Measurements from ENCODE around the gene RAB11A.

RAB11A gene

DNA sequence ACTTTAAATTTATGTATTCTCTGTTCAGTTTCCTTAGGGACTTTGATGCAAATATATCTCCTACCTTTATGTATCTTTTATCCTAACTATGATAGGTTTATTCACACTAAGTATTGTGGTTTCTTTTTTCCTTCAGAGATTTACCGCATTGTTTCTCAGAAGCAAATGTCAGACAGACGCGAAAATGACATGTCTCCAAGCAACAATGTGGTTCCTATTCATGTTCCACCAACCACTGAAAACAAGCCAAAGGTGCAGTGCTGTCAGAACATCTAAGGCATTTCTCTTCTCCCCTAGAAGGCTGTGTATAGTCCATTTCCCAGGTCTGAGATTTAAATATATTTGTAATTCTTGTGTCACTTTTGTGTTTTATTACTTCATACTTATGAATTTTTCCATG is 18.3 kb downstream of the RAB11A start:
- DNase-seq, result no peak

GRCh38 chr15:65888981-65889380 is 19.7 kb downstream of the RAB11A start:
- no peak for DNase-seq

DNA sequence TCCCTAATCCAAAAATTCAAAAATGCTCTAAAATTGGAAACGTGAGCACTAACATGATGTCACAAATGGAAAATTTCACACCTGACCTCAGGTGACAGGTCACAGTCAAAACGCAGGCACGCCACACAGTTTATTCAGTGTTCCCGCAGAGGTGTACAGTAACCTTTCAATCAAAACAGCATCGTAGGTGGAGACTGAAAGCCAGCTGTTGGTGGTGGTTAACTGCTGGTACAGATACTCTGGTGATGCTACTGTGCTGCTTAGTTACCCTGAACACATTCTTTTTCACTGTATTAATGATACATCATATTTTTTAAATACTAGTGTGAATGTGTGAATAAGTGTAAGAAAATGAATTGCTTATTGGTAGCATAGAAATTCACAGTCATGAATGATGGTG is 23.8 kb downstream of the RAB11A start:
- DNase-seq, result no peak

DNA sequence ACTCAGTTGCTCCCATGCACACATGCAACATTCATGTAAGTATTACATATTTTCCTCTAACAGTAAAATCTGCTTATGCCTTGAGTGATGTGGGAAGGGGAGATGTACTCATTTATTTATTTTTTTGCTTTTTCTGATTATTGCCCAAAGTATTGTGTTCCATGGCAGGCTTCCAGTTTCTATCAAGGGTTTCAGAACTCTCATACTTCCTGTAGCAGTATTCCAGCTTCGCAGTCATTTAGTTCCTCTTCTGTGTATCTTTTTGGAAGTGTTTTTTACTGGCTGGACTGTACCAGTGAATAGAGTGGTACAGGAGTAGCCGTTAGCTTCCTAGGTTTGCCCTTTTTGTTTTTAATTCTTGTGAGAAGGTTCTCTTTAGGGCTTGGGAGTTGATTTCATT is 26.9 kb downstream of the RAB11A start:
- peak in 1 of 2 experiments; percentile 11 for DNase-seq

GRCh38 chr15:65900488-65900887 is 31.2 kb downstream of the RAB11A start:
- DNase-seq, result no peak

DNA sequence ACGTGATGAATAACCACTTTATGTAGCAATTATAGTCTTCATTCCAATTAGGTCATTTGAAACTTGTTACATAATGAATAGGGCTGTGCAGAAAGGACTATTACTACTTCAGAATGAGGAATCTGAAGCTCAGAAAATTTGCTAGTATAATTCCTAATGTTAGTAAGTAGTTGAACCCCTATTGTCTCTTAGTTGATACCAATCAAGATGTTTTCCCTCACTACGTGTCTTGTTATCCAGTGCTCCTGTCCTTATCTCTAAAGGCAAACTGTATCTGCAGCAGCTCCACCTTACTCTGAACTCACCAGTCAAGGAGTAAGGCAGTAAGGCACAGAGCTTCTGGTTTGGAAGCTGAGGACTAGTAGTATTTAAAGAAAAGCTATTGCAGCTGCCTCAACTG is 32.0 kb downstream of the RAB11A start:
- DNase-seq, result no peak

DNA sequence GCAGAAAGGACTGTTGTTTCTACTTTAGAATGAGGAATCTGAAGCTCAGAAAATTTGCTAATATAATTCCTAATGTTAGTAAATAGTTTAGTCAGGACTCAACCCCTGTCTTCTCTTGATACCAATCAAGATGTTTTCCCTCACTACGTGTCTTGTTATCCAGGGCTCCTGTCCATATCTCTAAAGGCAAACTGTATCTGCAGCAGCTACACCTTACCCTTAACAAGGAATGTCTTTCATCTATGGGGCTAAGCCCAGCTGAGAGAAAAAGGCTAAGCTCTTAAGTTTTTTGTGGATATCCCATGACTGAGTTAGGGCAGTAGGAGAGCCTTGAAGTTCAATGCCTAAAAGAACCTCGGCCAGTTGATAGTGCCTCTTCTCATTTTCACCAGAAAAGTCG is 32.5 kb downstream of the RAB11A start:
- DNase-seq, result no peak

DNA sequence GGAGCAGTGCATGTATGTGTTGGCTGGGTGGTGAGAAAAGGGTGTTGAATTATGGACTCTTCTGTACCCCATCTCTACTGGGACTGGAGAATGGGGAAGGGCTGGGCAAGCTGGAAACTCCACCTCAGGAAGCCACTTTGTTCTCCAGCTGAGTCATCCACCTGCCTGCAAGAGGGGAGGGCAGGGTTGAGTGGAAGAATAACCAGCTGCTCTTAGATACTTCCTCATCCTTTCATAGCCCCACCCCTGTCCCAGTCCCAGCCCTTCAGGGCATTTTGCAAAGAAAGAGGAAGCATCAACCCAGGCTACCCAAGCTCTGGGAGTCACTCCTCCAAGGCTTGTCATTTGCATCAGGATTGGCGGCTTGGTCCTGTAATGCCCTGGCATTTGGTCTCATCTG is 33.1 kb downstream of the RAB11A start:
- peak; percentile 98 to 99 for DNase-seq

GRCh38 chr15:65903296-65904073 is 34.2 kb downstream of the RAB11A start:
- no peak for DNase-seq

DNA sequence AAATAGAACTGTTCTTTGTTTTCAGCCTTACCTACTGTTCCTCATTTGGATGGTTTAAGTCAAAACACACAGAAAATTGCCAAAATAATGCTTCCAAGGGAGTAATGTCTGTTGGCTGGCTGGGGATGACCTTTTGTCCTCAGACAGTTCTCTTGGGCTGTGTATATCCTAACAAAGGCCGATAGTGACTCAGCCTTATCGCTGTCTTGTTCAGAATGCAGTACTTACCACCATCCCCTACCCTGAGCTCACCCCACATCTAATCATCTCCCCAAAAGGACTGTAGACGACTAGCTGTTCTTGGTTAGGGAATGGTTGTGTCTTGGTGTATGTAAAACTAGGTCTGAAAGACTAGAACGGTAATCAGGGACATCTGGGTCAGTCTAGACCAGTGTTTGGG is 35.0 kb downstream of the RAB11A start:
- no peak for DNase-seq

GRCh38 chr15:65906396-65906795 is 37.1 kb downstream of the RAB11A start:
- DNase-seq, result no peak

DNA sequence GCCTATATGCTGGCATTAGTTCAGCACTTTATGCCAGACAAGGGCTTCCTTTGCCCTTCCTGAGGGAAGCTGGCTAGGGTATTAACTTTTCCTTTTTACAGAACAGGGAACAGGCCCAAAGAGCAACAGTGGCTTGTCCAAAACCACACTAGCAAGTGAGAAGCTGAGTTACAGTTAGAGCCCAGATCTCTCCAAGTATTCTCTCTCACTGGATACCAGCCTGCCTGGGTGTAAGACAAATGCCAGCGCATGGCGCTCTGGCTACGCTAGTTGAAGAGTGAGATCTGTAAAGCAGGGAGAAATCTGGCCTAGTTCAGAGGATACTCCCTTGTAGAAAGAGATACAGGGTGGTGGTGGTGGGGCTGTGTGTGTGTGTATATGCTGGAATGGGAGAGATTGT is 38.4 kb downstream of the RAB11A start:
- no peak for DNase-seq

GRCh38 chr15:65908876-65909275 is 39.6 kb downstream of the RAB11A start:
- DNase-seq, result no peak

DNA sequence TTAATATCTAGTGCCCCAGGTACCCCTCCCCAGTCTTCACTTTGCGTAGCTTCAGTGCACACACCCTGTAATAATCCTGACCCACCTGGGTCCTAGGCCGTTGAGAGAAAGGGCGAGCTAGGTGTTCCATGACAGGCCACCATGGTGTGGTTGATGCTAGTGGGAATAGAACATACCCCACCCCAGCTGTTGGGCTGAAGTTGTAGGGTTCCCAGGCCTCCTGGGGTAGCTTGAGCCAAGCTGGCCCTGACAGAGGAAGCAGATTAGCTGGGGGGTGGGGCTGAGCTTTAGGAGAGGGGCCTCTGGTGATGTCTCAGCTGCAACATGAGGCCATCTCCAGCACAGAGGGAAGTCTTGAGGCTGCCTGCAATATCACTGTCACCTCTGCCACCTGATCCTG is 40.5 kb downstream of the RAB11A start:
- DNase-seq, result no peak

- no peak for DNase-seq
These were observed 41.0 kb downstream of the RAB11A start for GRCh38 chr15:65910341-65910740.

DNA sequence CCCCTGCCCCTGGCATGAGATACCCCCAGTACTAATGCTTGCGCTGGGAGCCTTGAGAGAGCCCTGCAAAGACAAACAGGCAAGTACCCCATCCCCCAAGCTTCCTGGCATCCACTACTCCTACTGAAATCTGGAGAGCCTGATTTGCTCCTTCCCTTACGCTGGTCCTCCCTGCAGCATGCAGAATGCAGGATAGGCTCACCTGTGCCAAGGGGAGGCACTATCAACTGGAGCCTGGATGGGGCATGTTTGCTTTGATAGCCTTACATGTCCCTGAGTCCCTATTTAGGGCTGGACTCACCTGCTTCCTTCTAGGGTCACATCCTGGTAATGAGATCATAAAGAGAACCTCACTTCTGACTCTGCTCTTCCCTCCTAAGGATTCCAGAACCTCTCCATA is 42.9 kb downstream of the RAB11A start:
- DNase-seq, result no peak

DNA sequence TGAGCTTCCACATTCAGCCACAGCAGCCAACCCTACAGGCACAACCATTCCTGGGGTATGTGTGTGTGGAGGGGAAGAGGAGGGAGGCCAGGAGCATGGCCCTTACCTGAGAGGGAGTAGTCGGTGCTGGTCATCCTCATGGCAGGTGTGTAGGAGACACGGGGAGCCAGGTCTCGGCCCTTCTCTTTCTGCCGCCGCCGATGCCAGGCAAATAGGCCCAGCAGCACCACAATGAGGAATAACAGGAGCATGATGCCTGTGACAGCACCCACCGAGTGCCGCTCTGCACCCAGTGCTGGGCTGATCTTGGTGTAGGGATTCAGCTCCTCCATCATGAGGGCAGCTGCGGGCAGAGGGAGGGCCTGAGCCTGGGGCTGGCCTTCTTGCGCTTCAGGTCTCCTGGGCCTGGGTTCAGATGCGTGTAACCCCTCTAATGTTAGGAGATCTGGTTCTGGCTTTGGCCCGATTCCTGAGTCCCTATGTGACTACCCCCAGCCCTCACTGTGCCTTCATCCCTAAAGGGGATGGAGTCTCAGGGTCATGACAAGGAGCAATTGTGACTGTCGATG is 44.4 kb downstream of the RAB11A start:
- DNase-seq, result no peak

- no peak for DNase-seq
These were observed 45.1 kb downstream of the RAB11A start for GRCh38 chr15:65914386-65914785.

- no peak for DNase-seq
These were observed 46.0 kb downstream of the RAB11A start for GRCh38 chr15:65914981-65915925.

DNA sequence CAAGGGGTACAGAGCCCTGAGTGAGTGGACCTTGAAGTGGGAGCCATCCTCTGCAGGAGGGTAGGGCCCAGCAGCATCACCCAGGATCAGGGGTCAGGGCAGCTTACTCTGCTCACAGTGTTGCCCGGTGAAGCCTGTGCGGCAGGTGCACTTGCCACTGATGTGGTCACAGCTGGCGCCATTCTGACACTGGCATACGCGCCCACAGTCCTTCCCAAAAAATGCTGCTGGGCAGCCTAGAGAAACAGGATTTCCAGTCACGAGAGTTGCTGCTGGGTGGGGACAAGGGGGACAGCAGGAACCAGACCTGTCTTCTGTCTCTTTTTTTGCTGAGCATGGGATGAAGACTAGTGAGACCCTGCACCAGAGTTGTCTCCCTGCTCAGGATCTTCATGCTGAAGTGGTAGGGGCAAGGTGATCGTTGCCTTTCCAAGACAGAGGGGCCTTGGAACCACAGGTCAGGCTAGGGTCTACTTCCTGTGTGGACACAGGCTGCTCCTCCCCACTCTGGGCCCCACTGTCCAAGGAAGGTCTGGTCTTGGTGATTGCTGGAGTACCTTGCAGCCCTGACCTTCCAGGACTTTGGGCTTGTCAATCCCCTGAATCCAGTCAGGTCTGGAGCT is 46.9 kb downstream of the RAB11A start:
- DNase-seq, result no peak

DNA sequence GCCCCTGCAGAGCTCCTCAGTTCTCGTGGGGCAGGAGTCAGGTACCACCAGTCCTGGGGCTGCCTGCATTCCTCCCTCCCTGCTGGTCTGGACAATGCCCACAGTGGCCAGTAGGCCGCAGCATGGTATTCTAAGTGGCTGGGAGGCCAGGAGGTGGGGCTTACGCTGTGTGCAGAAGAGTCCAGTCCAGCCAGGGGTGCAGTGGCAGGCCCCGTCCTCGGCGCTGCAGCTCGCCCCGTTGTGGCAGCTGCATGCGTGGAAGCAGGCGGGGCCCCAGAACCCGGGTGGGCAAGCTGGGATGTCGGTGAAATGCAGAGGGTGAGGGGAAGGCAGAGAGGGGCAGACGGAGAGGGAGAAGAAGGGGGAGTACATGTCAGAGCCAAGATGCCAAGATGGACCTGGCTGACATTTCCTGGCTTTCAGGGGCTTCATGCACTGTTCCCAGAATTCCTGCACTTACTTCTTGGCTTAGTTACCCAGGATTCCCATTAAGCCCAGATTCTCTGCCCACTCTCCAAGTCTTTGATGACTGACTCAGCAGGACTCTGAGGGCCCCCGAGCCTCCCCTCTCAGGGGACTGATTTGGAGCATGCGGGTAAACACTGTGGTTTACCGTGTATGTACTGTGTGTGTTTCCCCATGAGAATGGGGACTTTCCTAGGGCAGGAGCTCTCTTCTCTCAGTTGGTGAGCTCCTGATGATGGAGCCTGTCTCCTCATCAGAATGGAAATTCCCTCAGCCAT is 47.5 kb downstream of the RAB11A start:
- no peak for DNase-seq

DNA sequence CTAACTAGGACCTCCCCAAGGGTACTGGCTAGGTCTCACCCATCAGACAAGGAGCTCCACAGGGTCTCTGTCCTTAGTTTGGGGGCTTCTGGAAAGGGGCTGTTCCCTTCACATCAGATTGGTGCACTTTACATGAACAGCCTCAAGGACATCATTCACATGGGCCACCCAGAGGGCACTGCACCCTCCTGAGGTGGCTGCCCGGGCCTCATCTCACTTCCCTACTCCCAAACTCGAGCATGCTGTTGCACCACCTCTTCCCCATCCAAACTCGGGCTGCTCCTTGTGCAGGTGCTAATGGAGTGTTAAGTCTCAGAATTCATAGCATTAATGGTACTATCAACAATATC is 48.1 kb downstream of the RAB11A start:
- DNase-seq, result no peak

GRCh38 chr15:65917936-65918335 is 48.6 kb downstream of the RAB11A start:
- no peak for DNase-seq

All from Kasumi-1 (cell line).